ENCODE results near the gene SLC23A3.

The SLC23A3 gene, protein sequence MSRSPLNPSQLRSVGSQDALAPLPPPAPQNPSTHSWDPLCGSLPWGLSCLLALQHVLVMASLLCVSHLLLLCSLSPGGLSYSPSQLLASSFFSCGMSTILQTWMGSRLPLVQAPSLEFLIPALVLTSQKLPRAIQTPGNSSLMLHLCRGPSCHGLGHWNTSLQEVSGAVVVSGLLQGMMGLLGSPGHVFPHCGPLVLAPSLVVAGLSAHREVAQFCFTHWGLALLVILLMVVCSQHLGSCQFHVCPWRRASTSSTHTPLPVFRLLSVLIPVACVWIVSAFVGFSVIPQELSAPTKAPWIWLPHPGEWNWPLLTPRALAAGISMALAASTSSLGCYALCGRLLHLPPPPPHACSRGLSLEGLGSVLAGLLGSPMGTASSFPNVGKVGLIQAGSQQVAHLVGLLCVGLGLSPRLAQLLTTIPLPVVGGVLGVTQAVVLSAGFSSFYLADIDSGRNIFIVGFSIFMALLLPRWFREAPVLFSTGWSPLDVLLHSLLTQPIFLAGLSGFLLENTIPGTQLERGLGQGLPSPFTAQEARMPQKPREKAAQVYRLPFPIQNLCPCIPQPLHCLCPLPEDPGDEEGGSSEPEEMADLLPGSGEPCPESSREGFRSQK

DNA sequence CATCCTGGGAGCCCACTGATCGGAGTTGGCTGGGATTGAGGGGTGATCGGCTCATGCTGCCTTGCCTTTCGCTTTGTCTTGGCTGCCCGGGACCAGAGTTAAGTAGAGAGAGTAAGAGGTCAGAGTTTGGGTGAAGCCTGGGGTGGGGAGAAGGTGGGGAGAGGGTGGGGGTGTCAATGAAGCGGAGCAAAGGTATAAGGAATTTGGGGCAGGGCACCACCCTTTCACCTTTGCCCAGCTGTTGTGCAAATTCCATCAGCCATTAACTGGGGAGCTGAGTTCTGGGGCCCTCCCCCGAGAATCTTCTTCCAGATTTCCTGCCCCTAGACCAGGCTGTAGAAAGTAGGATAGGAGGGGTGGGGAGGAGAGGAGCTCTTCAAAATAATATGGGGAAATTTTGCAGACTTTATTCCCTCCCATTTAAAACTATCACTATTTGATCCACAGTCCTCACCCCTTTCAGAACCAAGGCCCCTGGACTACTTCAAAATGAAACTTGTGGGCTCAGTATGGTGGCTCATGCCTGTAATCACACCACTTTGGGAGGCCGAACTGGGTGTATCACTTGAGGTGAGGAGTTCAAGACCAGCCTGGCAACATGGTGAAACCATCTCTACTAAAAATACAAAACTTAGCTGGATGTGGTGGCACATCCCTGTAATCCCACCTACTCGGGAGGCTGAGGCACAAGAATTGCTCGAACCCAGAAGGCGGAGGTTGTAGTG is at the start of gene SLC23A3:
TSS of gene SLC23A3 (minus strand) at position 100 of the 725 bp plus-strand sequence. CDS start at position 55, 45 bp downstream.
- DNase-seq, result no peak

DNA sequence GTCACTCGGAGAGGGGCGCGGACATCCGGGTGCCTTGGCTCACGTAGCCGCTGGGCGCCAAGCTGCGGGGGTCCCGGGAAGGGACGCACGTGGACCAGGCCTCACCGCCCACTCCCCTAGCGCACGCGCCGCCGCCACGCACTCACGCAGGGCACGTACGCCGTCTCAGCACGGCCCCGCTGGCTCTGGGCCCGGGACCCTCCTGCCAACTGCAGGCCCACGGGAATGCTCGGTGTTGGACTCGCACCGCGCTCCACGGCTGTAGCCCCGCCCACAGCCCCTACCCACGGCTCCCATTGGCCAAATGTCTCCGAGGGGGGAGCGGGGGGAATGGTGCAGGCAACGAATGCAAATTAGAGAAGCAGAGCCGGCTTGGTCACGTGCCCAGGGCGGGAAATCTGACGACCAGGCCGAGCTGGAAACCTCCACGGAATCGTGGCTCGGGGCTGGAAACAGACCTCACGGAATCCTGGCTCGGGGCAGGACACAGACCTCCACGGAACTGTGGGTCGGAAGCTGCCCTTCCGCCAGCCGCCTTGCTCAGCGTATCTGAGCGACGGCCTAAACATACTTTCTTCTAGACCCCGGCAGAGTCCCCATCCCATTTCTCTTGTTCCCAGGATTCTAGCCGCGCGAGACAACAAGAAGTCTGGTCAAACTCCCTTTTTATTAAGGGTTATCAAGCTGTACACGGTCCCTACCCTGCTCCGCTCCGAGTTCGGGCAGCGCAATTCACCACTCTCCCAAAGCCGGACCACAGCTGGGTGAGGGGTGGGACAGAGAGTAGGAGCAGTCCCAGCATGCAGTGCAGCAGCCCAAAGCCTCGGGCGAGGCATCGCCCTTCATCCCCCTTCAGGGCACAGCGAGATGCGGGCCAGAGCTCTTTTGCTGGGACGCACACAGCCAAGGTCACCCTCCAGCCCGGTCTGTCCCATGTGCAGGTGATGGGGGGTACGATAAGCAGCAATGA is 49.2 kb upstream of the SLC23A3 start, which contains the start of gene ABCB6:
TSS of gene ABCB6 (minus strand) at position 227 of the 970 bp plus-strand sequence. CDS start 285 bp downstream, outside the sequence.
- DNase-seq, result no peak

DNA sequence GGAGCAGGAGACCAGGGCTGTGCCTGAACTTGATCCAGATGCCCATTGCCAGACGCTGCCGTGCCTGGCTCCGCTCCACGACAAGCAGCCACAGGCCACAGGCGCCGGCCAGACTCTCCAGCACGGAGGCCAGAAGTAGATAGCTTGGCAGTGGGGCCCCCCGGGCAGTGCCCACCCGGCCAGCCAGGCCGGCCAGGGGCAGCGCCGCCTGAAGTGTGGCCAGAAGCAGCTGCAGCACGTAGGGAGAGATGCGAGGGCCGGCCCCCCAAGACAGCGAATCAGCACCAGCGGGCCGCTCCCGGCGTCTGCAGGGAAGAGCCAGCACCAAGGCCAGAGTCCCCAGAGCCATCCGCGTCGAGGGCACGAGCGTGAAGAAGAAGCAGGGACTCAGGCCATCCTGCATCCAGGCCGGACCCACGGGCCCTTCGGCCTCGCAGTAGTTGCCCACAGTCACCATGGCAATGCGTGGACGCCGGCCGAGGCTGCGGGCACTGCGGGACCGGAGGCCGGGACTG is 48.4 kb upstream of the SLC23A3 start:
- DNase-seq, result no peak

DNA sequence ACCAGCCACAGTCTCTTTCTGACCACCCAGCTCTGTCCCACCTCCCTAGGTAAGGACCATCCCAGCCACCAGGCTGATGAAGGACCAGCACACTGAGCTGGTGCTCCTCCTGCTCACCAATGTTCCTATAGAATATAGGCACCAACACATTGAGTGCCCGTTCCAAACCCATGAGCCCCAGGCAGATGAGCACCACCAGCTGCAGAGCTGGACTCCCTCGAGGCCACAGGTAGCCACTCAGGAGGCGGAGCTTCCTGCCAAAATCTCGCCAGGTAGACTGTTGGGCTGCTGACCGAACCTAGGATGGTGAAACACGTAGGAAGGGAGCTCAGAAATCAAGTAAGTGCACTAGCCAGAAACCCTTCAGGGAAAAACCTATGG is 46.7 kb upstream of the SLC23A3 start:
- no peak for DNase-seq

DNA sequence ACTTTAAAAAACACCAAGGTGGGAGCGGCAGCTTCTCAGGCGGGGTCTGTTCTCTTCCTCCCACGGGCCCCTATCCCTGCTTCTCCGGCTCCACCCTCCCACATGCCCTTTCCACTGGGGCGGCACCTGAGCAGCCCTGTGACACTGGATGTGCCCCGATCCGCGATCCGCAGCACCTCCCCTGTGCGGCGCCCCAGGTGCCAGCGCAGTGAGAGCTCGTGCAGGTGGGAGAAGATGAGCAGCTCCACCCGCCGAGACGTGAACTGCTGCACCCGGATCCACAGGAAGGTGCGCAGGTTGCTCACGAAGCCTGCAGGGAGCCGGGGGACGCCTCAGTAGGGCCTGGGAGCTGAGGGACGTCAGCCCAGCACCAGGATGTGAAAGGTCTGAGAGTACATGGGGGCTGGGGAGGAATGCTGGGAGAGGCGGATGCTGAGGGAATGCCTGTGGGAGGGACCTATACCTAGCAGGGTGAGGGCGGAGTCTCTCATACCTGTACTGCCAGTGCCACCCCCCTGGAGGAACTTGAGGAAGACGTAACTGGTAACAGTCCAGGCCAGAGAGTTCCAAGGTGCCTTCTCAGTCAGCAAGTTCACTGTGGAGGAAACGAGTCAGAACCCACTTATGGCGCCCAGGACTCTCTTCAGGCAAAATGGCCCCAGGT is 46.2 kb upstream of the SLC23A3 start:
- DNase-seq, result no peak

DNA sequence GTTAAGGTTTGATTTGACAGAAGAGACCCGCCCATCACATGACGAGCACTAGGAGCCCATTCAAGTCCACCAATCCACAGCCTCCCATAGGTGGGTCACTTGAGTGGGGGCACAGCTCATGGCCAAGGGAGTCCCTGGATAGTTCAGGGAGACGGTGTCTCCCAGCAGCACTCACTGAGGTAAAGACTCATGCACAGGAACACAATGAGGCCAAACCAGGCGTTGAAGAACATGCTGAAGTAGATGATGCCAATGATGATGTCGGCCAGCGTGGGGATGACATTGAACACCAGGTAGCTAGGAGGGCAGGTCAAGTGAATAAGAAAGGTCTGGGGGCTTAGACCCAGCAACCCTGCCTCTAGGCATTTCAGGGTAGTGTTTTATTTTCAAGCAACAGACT is 45.0 kb upstream of the SLC23A3 start:
- no peak for DNase-seq

DNA sequence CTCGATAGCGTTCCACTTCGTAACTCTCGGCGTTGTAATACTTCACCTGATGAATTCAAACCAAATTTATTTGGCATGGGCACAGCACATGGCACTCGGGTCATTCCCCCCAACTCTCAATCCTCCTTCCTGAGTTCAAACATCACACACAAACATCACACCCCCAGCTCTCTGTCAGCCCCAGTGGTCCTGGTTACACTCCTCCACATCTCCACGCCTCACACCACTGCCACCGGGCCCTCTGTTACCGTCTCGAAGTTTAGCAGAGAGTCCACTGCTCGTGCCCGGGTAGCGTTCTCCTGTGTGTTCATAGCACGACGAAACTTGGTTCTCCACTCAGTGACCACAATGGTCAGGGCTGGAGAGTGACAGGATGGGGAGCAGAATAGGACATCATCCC is 44.3 kb upstream of the SLC23A3 start:
- no peak for DNase-seq

DNA sequence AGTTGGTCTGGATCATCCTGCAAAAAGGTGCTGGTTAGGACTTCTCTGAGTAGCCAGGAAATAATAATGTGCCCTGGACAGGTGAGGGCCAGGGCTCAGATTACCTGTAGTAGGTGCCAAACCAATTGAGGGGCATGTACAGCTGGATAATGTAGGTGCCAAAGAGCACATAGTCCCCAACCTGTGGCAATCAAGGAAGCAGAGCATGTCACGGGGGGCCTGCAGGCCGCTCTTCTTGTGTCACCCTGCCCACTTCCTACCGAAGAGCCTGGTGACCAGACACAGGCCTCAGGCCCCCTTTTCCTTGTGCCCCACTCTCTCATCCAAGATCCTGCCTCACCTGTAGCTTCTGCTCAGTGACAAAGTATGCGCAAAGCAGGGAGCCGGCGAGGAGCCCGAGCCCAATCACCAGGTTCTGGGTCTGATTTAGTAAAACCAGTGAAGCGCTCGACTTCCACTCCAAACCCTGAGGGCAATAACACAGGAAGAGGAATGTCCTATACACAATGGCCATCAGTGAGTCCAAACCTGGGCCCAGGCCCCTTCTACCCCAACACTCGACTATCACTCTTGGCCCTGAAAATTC is 43.8 kb upstream of the SLC23A3 start:
- DNase-seq, result no peak

DNA sequence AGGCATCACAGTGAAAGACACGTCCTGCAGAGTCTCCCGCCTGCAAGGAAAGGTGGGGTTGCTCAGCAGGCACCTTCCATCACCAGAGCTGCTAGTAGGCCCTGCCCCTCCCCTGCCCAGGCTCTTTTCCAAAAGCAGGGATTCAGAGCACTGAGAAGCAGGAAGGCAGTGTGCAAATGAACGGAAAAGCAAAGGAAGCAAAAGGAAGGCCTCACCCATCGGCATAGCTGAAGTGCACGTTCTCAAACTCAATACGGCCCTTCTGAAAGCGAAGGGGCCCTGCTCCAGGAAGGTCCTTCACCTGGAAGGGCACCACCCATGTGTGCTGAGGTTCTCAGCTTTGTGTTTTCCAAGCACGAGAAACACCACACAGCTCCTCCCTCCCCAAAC is 43.2 kb upstream of the SLC23A3 start:
- no peak for DNase-seq

DNA sequence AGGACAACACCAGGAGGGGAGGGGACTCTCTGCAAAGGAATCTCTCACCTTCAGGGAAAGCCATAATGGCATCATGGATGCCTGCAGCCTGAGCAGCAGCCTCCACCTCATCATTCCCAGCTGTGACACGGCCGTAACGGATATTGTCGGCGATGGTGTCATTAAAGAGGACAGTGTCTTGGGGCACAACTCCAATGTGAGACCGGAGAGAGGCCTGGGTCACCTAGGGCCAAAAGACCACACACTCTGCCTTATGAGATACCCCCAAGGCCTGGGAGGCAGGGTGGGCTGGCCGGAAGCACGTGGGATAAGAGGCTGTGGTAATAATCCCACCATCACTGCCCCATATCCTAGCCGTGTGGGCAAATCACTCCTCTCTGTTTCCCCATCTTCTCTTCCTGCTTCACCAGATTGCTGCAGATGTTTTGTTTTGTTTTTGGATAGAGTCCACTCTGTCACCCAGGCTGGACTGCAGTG is 41.1 kb upstream of the SLC23A3 start:
- DNase-seq, result no peak

DNA sequence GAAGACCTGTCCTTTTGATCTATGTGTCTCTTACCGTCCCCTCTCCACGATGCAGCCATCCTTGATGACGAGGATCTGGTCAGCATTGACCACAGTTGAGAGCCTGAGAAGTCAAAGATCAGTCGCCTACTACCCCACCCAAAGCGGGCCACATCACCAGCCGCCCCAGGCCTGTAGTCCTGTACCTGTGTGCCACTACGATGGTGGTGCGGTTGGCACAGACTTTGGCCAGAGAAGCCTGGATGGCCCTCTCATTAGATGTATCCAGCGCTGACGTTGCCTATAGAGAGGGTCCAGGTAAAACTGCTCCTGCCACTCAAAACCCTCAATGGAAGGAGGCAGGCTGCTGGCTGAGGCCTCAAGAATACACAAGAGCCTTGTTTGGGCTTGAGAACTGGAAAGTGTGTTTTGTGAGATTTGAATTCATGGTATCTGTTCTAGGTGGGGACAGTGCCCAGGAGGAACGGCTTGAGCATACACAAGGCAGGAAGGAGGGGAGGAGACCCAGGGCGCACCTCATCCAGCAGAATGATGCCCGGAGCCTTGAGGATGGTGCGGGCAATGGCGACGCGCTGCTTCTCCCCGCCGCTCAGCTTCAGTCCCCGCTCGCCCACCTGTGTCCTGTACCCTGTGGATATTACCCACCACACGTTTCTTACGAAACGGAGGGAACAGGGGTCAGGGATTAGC is 40.5 kb upstream of the SLC23A3 start:
- no peak for DNase-seq

DNA sequence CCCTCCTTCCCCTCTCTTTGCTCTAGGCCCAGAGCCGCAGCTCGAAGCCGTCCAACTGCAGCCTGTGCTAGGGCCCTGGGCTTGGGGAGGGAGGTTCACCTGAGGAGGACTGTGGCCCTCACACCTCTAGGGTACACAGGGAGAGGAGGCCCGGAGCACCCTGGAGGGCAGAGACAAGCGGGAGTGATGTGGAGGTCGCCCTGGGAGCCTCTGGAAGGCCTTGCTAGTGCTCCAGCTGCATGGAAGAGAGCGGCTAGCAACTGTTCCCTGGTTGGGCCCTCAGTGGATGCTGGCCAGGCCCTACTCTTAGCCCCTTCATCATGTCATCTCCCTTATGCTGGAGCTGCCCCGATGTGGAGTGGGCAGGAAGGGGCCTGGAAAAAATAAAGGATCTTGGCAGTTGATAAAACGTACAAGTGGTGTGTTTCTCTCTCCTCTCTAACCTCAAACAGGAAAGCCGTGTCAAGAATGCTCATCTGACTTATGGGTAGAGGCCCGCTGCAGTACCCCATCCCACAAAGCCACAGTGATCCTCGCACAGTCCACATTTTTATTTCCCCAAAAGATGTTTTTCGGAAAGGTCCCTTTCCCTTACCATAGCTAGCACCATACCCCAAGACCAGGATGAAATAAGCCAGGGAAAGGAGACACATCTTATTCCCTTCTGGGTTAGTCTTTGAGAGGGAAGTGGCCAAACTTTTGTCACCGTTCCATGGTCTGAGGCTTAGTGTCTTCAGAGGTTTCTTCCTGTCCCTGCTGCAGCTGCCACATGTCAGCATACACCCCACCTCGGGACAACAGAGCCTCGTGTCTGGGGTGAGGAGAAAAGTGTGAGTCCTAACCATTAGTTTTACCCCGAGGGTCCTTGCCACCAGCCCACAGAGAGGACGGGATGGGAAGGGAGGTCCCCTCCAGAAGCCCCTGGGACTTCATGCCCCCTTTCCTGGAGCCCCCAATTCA is 39.7 kb upstream of the SLC23A3 start:
- peak; percentile 75 for DNase-seq

DNA sequence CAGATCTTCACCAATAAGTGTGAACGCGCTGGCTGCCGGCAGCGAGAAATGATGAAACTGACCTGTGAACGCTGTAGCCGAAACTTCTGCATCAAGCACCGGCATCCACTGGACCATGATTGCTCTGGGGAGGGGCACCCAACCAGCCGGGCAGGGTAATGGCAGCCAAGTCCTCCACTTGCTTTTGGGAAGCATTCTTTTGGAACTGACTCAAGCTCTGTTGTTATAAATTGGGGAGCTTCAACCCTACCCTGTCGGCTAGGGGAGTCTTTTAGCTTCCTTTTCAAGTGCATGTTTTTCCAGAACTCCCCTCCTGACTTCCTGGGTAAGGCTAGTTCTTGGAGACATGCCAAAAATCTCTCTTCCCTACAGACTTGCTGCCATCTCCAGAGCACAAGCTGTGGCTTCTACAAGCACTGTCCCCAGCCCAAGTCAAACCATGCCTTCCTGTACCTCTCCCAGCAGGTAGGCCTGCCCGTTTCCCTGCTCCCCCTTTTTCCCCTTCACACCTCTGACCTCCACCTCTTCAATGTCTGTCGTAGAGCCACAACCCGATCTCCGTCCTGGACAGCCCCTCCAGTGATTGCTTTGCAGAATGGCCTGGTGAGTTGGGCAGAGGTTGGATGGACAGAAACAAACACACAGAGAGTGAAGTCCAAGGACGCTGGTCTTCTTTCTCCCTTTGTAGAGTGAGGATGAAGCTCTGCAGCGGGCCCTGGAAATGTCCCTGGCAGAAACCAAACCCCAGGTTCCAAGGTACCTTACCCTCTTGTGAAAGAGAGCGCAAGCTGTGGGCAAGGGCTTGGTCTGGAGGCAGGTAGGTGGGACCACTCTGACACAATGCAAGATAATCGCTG is 38.3 kb upstream of the SLC23A3 start:
- DNase-seq, result no peak

DNA sequence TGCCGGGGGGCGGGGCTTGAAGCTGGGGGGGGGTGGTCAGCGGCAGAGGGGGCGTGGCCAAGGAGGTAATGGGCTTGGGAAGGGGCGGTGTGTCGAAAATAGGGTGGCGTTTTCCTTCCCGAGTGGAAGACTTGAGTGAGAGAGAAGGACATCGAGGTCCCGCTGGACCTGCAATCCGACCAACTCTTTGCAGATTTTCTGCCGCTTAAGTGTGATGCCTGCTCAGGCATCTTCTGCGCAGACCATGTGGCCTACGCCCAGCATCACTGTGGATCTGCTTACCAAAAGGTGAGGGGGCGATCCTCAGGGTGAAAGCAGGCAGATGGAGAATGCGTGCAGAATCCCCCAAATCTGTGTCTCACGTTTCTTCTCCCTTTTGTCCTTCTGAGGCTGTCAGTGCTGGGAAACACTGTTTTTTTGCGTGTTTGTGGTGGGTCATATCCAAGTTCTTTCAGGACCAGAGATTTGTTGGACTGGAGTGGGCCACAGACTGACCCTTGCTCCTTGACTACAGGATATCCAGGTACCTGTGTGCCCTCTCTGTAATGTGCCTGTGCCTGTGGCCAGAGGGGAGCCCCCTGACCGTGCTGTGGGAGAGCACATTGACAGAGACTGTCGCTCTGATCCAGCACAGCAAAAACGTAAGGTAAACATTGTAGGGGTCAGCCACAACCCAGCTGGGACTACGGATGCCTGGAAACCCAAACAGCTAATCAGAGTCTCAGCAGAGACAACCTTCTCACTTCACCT is 37.5 kb upstream of the SLC23A3 start:
- no peak for DNase-seq

DNA sequence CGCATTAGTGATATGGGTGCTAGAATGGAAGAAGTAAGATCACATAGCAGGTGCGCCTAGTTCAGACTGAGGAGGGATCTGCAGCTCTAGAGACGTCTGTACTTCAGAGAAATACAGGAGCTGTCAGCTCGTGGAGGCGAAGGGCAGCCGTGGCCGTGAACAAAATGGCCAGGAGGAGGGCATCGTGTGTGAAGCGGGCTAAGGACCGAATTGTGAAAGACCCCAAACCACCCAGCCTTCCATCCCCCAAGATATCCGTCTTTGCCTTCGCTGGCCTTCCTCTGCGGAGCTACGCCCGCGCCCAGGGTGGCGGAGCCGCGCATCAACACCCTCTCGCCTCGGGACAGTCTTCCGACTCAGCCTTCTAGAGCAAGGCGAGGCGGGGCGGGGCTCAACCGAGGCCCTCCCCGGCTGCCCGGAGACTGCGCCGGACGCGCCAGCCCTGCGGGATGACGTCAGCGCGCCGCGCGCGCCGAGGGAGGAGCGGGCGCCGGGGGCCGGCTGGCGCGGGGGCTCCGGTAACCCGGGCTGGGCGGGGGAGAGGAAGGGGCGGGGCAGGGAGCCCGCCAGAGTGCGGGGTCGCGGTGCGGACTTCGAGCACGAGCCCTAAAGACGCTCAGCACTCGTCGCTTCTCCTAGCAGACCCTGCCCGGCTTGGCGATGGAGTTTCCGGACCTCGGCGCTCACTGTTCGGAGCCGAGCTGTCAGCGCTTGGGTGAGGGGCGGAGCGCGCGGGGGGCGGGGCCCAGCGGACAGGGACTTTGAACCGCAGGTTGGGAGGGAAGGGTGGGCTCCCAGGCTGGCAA is 36.7 kb upstream of the SLC23A3 start, which contains the start of gene ZFAND2B:
TSS of gene ZFAND2B (plus strand) at position 455 of the 806 bp plus-strand sequence. CDS start at position 661, 206 bp downstream.
- peak; percentile 91 for DNase-seq

DNA sequence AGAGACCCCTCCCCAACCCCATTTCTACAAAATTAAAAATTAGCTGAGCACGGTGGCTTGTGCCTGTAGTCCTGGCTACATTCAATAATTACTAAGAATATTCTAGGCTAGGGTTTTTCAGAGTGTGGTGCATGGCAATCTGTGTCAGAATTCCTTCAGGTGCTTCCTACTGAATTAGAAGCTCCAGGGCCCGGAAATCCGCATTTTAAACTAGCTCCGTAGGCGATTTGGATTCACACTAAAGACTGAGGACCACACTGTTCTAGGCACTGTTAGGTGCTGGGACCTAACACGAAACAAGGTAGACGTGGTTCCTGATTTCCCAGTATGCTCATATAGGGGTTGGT is 36.1 kb upstream of the SLC23A3 start:
- no peak for DNase-seq

DNA sequence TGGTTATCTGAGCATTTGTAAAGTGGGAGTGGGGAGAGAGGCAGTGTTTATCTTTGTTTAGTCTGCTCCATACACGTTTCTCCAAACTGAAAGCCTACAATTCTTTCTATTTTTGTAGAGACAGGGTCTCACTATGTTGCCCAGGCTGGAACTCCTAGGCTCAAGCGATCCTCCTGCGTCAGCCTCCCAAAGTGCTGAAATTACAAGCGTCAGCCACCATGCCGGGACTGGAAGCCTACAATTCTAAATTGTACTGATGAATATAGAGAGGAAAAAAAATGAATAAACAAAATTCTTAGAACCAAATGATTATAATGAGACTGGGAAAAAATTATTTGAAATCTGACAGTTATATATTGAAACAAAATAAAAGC is 35.3 kb upstream of the SLC23A3 start:
- no peak for DNase-seq

All from KG1 (cell line).